Gastroesophageal sphincter (tissue), 4 donors: ENCODE data around the gene GPHN. TPM values are rescaled to one million over a fixed set of nuclear protein-coding genes. Genes with fewer than 3 reads are reported as not detected.

Experiments used
- ATAC-seq: fragments of 150-250 bp; one replicate; pipeline ENCODE4 v1.9.1; 2016; ENCODE audit warnings: mild to moderate bottlenecking, moderate library complexity
- H3K27ac ChIP-seq, 4 donors: fragments of 200-600 bp; sonication (generic) in 3 of 4; 1 replicate in 3 of 4; 2 replicates in 1 of 4; pipeline ENCODE4 v1.5.1; 2016 to 2019
- H3K27me3 ChIP-seq: fragments of 200-600 bp; sonication (generic); one replicate; pipeline ENCODE4 v1.5.1; 2019
- H3K36me3 ChIP-seq, 2 donors: fragments of 200-600 bp; sonication (generic); one replicate each; pipeline ENCODE4 v1.5.1; 2019; ENCODE audit warnings: control low read depth in 1 of 2
- H3K4me1 ChIP-seq, 3 donors: fragments of 200-600 bp; sonication (generic); 1 replicate in 2 of 3; 2 replicates in 1 of 3; pipeline ENCODE4 v1.5.1; 2016 to 2019; ENCODE audit warnings: control low read depth in 2 of 3
- H3K4me3 ChIP-seq, 2 donors: fragments of 200-600 bp; sonication (generic); one replicate each; pipeline ENCODE4 v1.5.1; 2019; ENCODE audit warnings: mild to moderate bottlenecking in 1 of 2, moderate library complexity in 1 of 2
- H3K9me3 ChIP-seq, 3 donors: fragments of 200-600 bp; sonication (generic); one replicate each; pipeline ENCODE4 v1.5.1; 2017 to 2019; ENCODE audit warnings: control low read depth in 2 of 3
- EP300 ChIP-seq: sonication (generic); formaldehyde crosslinking; IDR thresholded peaks from one replicate; pipeline ENCODE4 v1.6.1; 2017; ENCODE audit warnings: antibody characterized with exemption, mild to moderate bottlenecking
- POLR2A ChIP-seq, 2 donors: fragments of 450-650 bp; IDR thresholded peaks; one replicate each; pipeline ENCODE4 v1.6.1; 2017; ENCODE audit warnings: antibody characterized with exemption in 2 of 2, mild to moderate bottlenecking in 2 of 2, moderate library complexity in 1 of 2
- POLR2AphosphoS5 ChIP-seq: sonication (generic); formaldehyde crosslinking; IDR thresholded peaks from one replicate; pipeline ENCODE4 v1.6.1; 2017; ENCODE audit warnings: antibody characterized with exemption
- WGBS, 2 donors: methylation state at CpG; one replicate each; pipeline ENCODE4 v1.1.5; 2018; ENCODE audit warnings: low coverage in 1 of 2; 5-methylcytosine and 5-hydroxymethylcytosine counted together
- total RNA-seq, 4 donors: library from RNA; depleted of rRNA; stranded (reverse); fragments of >200 nt; gene quantifications; one replicate each; pipeline ENCODE4 v1.1.0, GENCODE V29; 2016
- TF ChIP-seq, protein P1 (sequence below), 4 experiments: fragments of 200-600 bp in 2 of 4; fragments of 450-650 bp in 2 of 4; sonication (generic) in 1 of 4; IDR thresholded peaks; one replicate each; pipeline ENCODE4 v1.5.1; 2017 to 2019; ENCODE audit warnings: antibody characterized with exemption in 4 of 4, mild to moderate bottlenecking in 2 of 4, moderate library complexity in 2 of 4

The GPHN gene
- total RNA-seq, 4 donors from 2014 or later: 13.1 to 16.5 (median 14.7) TPM

GRCh38 chr14:67166450-67166853 is 658.5 kb downstream of the GPHN start:
- TF ChIP-seq, protein P1, sequence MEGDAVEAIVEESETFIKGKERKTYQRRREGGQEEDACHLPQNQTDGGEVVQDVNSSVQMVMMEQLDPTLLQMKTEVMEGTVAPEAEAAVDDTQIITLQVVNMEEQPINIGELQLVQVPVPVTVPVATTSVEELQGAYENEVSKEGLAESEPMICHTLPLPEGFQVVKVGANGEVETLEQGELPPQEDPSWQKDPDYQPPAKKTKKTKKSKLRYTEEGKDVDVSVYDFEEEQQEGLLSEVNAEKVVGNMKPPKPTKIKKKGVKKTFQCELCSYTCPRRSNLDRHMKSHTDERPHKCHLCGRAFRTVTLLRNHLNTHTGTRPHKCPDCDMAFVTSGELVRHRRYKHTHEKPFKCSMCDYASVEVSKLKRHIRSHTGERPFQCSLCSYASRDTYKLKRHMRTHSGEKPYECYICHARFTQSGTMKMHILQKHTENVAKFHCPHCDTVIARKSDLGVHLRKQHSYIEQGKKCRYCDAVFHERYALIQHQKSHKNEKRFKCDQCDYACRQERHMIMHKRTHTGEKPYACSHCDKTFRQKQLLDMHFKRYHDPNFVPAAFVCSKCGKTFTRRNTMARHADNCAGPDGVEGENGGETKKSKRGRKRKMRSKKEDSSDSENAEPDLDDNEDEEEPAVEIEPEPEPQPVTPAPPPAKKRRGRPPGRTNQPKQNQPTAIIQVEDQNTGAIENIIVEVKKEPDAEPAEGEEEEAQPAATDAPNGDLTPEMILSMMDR (IDR thresholded peaks at IDR 0.05): peak; percentile 66 to 83 (median 75)
- no peak for TF ChIP-seq EP300
- no peaks in the 10 kb centered on the region for H3K9me3 ChIP-seq
- H3K27me3 ChIP-seq: no peaks in the 10 kb centered on the region
- H3K4me3 ChIP-seq: no peak overlapping the region
- H3K27ac ChIP-seq: no peak overlapping the region
- 80% methylated on average over 2 of the region's 5 CpGs; no CpG with 5 or more reads in 1 of the 2 donors for WGBS, 2 donors
- H3K36me3 ChIP-seq: peaks cover 0 to 9% of the 10 kb centered on the region in 2 donors
- H3K4me1 ChIP-seq: no peaks in the 10 kb centered on the region
- ATAC-seq: no peak

DNA sequence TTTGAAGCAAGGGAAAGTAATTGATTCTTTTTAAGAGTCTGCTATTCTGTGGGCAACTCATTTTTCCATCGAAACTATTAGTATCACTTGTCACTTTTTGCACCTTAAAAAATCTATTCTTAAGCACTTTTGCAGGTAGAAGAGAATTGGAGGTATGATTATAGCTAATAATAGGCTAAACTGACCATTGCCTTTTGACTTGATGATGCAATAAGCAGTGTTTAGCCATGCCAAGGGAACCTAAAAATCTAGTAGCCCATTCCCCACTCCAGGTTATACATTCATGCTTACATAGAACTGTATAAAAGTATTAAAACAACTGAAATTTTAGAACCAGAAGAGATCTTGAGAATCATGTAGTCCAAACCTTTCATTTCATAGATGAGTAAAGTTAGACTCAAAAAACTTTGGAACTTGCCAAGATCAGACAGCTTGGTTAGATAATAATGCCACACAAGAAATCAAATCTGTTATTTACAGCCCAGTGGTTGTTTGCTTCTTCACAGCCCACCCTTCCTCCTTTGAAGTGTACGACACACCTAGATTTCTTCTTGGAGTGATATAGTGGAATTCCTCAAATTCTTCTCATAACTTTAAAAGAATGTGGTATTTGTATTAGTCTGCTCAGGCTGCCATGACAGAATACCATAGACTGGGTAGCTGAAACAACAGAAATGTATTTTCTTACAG is 659.6 kb downstream of the GPHN start:
- TF ChIP-seq EP300 (no peak), POLR2AphosphoS5 (no peak), POLR2A (IDR thresholded peaks at IDR 0.05) (no peak)
- TF ChIP-seq, protein P1 (IDR thresholded peaks at IDR 0.05): no peak
- Histone ChIP-seq H3K9me3 (no peaks in the 10 kb centered on the region), H3K36me3 (peaks cover 0 to 20% of the 10 kb centered on the region in 2 donors), H3K27ac (no peak overlapping the region), H3K4me3 (no peak overlapping the region), H3K27me3 (no peaks in the 10 kb centered on the region), H3K4me1 (no peaks in the 10 kb centered on the region)
- no peak for ATAC-seq
- WGBS, 2 donors: 95 to 97% methylated on average over 2 of the region's 2 CpGs

GRCh38 chr14:67168110-67168441 is 660.1 kb downstream of the GPHN start:
- Histone ChIP-seq H3K27me3 (no peaks in the 10 kb centered on the region), H3K27ac (no peak overlapping the region), H3K4me3 (no peak overlapping the region), H3K4me1 (no peaks in the 10 kb centered on the region), H3K9me3 (peaks cover 0 to 5% (median 0%) of the 10 kb centered on the region in 3 donors), H3K36me3 (peaks cover 0 to 23% of the 10 kb centered on the region in 2 donors)
- WGBS, 2 donors: 100% methylated on average over 1 of the region's 1 CpG
- no peak for ATAC-seq
- TF ChIP-seq POLR2AphosphoS5: no peak
- no peak for TF ChIP-seq EP300
- no peak for TF ChIP-seq POLR2A (IDR thresholded peaks at IDR 0.05)
- TF ChIP-seq, protein P1 (IDR thresholded peaks at IDR 0.05): no peak

GRCh38 chr14:67170660-67171059 is 662.7 kb downstream of the GPHN start:
- no peak for ATAC-seq
- Histone ChIP-seq H3K36me3 (peaks cover 0 to 23% of the 10 kb centered on the region in 2 donors), H3K27ac (no peak overlapping the region), H3K4me3 (no peak overlapping the region), H3K9me3 (peaks cover 0 to 20% (median 0%) of the 10 kb centered on the region in 3 donors), H3K4me1 (no peaks in the 10 kb centered on the region), H3K27me3 (no peaks in the 10 kb centered on the region)
- TF ChIP-seq, protein P1 (IDR thresholded peaks at IDR 0.05): no peak
- TF ChIP-seq EP300 (no peak), POLR2AphosphoS5 (no peak), POLR2A (IDR thresholded peaks at IDR 0.05) (no peak)
- 33 to 39% methylated on average over 1 of the region's 1 CpG for WGBS, 2 donors

DNA sequence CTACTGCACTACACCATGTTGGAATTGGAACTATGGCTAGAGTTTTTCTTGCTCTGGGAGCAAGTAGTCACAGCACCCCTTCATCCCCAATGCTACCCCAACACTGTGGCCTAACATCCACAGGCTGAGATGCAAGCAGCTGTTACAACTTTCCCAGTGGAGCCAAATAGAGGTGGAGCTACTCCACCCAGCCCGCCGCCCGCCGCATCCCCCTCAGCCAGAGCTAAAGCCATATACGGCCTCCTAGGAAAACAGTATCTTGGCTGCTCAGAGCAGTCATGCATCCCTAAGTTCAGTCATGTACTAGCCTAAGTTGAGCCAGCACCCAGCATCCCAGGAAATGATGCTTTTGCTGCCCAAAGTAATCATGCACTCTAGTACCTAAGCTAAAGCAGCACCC is 664.1 kb downstream of the GPHN start:
- TF ChIP-seq, protein P1 (IDR thresholded peaks at IDR 0.05): no peak
- TF ChIP-seq EP300 (no peak), POLR2AphosphoS5 (no peak), POLR2A (IDR thresholded peaks at IDR 0.05) (no peak)
- no peak overlapping the region for H3K27ac ChIP-seq
- H3K4me1 ChIP-seq: no peaks in the 10 kb centered on the region
- H3K36me3 ChIP-seq: peaks cover 0 to 23% of the 10 kb centered on the region in 2 donors
- WGBS, 2 donors: 87 to 90% methylated on average over 2 to 3 of the region's 5 CpGs
- no peak overlapping the region for H3K4me3 ChIP-seq
- ATAC-seq: no peak
- no peaks in the 10 kb centered on the region for H3K27me3 ChIP-seq
- peaks cover 0 to 20% (median 0%) of the 10 kb centered on the region in 3 donors for H3K9me3 ChIP-seq
